PC-3 (cell line): ENCODE data around the gene SRP14.

Experiments used
- CTCF ChIP-seq: fragments of 300-600 bp; sonication (generic); conservative IDR thresholded peaks from 2 replicates; pipeline ENCODE4 v1.5.1; 2017; ENCODE audit warnings: antibody characterized with exemption, low read depth, mild to moderate bottlenecking, low read length
- EZH2 ChIP-seq: fragments of 300-600 bp; sonication (generic); IDR thresholded peaks from one replicate; pipeline ENCODE4 v1.6.1; 2017; ENCODE audit warnings: antibody characterized with exemption, mild to moderate bottlenecking, low read length; ENCODE audit not compliant: unreplicated experiment

GRCh38 chr15:40006003-40006402, 33.0 kb downstream of the SRP14 start:
- TF ChIP-seq CTCF (no peak), EZH2 (no peak)
